ENCODE results near the gene NPC1.
A peak's percentile ranks its signal among the peaks of the same experiment; 100 is the strongest.
"Not testable (repeated sequence)": the region's sequence is repeated elsewhere in the genome, so short reads cannot be mapped to it uniquely, and the experiment has no call there.

The NPC1 gene

DNA sequence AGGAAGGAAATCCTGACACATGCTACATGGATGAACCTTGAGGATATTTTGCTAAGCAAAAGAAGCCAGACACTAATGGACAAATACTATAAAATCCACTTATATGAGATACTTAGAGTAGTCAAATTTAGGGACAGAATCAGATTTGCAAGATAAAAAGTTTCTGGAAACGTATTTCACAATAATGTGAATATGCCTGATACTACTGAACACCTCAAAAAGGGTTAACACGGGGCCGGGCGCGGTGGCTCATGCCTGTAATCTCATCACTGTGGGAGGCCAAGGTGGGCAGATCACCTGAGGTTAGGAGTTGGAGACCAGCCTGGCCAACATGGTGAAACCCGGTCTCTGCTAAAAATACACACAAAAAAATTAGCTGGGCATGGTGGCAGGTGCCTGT is 84.7 kb downstream of the NPC1 start:
- FAIRE-seq (no peak), DNase-seq (ENCODE audit: extremely low spot score, insufficient read length, low read depth) (no peak)

DNA sequence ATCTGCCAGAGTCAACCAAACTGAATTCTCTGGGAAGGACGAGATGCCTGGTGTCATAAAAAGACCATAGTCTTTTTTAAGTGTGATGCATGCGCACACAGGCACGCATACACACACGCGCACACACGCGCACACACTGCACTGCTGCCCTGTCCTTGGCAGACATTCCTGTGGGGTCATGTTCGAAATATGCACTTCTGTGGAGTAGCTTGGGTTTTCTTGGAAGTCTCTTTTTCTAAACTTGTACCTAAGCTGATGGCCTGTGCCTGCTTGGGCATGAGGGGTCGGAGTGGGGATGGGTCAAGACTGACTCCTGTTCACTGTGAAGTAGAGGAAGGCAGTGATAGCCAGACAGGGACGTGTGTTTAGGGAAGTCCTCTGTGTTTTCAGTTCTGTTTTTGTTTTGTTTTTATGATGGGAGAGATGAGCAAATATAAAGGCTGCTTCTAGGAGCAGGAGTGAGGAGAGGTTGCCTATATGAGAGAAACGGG is 87.0 kb downstream of the NPC1 start:
- no peak for DNase-seq (ENCODE audit: extremely low spot score, insufficient read length, low read depth)
- no peak for FAIRE-seq

DNA sequence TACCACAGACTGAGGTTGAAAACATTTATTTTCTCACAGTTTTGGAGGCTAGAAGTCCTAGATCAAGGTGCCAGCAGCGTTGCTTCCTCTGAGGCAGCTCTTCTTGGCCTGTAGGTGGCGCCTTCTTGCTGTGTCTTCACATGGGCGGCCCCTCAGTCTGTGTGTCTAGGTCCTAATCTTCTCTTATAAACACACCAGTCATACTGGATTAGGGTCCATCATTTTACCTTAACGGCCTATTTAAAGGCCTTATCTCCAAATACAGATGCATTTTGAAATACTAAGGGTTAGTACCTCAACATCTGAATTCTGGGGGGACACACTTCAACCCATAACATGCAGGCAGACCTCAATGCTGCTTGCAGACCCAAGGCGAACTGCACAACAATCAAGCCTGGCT is 87.4 kb downstream of the NPC1 start:
- peak; percentile 85 for FAIRE-seq

DNA sequence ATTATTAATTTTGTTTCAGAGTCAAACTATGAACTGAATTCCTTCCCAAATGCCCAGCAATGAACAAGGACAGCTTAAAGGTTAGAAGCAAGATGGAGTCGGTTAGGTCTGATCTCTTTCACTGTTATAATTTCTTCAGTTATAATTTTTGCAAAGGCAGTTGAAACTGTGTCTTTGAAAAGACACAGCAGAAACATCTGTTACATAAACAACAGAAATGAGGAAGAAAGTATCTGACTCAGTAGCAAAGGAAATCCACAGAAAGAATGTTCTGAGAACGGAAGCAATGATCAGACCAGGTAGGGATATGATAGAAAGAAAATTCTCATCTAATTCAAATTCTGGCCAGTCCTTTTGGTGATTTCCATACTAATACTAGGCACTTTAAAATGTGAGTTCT is 88.2 kb downstream of the NPC1 start:
- no peak for DNase-seq (ENCODE audit: extremely low spot score, insufficient read length, low read depth)
- FAIRE-seq: no peak

More for the DNA sequence above, 87.4 kb downstream of the NPC1 start:
- no peak for DNase-seq (ENCODE audit: extremely low spot score, insufficient read length, low read depth)

DNA sequence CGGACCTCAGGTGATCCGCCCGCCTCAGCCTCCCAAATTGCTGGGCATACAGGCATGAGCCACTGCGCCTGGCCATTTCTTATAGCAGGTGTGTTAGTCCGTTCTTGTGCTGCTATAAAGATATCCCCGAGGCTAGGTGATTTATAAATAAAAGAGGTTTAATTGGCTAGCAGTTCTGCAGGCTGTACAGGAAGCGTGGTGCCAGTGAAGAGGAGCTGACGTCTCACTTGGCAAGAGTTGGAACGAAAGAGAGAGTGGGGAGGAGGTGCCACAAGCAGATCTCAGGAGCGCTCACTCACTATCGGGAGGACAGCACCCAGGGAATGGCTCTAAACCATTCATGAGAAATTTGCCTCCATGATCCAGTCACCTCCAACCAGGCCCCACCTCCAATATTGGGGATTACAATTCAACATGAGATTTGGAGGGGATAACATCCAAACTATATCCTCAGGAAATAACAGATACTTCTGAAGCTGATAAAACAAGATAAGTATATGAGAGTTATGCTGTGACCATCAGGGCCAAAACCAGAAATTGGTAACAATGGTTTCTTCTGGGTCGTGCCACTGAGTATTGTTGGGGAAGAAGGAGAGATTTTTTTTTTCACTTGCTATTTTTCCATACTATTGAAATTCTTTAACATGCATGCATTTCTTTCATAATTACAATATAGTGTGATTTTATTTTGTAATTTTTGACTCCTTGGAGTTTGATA is 90.4 kb downstream of the NPC1 start:
- no peak for FAIRE-seq
- DNase-seq (ENCODE audit: extremely low spot score, insufficient read length, low read depth): no peak

DNA sequence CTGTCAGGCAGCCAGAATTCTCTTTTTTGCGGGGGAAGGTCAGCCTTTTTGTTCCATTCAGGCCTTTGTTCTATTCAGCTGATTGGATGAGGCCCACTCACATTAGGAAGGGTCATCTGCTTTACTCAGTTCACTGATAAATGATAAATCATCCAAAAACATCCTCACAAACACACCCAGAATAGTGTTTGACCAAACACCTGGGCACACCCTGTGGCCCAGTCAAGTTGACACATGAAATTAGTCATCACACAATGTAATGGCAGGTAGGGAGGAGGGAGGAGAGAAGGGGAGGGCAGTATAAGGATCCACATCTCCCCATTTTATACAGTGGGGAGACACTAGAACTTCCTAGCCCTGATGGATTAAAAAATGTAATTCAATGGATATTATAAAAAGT is 91.3 kb downstream of the NPC1 start:
- no peak for DNase-seq (ENCODE audit: extremely low spot score, insufficient read length, low read depth)
- peak; percentile 31 for FAIRE-seq

DNA sequence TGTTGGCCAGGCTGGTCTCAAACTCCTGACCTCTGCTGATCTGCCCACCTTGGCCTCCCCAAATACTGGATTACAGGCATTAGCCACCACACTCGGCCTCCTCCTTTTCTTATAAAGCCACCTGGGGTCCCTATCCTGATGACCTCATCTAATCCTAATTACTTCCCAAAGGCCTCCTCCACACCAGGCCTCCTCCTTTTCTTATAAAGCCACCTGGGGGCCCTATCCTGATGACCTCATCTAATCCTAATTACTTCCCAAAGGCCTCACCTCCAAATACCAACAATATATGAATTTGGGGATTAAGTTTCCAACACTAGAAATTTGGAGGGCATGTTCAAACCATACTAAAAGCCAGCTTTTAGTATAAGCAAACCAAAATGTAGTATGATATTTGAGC is 92.7 kb downstream of the NPC1 start:
- DNase-seq (ENCODE audit: extremely low spot score, insufficient read length, low read depth) (no peak), FAIRE-seq (no peak)

DNA sequence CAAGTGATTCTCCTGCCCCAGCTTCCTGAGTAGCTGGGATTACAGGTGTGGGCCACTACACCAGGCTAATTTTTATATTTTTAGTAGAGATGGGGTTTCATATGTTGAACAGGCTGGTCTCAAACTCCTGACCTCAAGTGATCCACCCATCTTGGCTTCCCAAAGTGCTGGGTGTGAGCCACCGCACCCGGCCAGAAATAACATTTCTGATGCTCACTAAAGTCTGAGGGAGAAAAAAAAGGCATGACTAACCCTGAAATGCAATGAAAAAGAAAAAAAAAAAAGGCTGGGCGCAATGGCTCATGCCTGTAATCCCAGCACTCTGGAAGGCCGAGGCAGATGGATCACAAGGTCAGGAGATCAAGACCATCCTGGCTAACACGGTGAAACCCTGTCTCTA is 96.7 kb downstream of the NPC1 start:
- not testable (repeated sequence) for DNase-seq (ENCODE audit: extremely low spot score, insufficient read length, low read depth); FAIRE-seq

DNA sequence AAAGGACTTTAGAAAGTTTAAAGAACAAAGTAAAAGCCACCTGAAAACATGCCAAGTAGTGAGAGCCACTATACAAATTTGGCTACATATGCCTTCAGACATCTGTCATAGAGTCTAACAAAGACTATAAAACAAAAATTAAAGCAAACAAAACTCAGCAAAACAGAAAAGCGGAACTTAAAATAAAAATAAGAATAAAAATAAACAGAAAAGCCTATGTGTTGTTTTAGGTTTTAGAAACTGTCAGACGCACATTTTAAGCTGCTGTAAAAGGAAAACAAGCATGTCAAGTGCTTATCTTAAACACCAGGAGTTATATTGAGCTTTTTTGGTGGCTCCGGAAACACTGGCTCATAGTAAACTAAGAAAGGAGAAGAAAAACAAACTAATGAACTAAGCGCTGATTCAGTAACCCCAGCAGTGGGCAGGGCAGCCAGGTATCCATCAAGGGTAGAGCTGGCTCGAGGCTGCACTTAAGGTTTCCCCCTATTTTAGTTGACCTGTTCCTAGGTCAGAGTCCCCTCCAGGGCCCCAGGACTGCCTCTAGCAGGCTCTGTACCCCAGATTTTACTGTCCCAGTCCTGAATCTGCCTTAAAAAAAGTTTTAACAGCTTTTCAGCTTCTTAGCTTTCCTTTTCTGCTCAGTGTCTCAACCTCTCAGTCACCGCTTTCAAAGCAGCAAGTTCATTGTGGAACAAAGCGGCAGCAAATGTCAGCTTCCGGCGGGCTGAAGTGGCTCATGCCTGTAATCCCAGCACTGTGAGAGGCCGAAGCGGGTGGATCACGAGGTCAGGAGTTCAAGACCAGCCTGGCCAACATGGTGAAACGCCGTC is 98.4 kb downstream of the NPC1 start:
- FAIRE-seq (peak; percentile 84), DNase-seq (ENCODE audit: extremely low spot score, insufficient read length, low read depth) (no peak)

DNA sequence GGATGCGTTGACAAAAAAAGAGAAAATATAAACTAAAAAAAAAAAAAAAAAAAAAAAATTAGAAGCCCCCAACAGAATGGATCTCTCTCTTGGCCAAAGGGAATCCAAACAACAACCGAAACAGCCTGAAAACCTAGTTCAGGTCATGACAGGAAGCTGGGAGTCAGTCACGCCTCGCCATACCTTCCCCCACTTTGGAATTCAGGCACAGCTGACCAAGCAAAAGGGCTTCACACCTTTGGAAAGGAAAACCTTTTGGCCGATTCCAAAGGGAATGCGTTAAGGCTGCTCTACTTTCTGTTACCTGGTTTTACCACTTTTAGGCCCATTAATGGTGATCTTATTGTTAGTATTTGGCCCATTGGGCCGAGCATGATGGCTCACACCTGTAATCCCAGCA is 100.9 kb downstream of the NPC1 start:
- DNase-seq (ENCODE audit: extremely low spot score, insufficient read length, low read depth) (no peak), FAIRE-seq (no peak)

DNA sequence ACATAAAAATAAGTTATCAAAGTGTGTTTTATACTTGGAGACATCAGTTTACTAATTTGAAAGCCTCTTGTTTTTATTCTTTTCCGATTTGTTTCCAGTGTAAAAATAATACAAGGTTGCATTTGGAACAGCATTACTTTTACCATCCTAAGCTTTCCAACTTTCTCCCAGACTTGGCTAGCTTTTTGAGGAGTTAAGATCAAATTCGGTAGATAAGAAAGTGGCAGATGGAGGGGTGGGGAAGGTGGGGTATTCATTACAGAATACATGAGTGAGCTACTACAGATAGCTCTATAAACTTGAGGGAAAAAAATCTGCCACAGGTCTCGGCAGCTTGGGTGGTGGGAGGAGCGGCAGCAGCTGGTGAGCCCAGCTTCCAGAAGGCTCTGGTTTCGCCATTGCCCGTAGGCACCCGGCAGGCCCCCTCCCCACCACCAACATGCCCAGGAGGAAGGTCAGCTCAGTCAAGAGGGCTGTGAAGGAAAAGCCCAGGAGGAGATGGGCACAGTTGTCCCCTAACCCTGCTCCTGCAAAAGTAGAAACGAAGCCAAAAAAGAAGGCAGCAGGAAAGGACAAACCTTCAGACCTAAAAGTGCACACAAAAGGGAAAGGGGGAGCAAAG is 101.6 kb downstream of the NPC1 start:
- FAIRE-seq: no peak
- DNase-seq (ENCODE audit: extremely low spot score, insufficient read length, low read depth): no peak
